ENCODE results near the gene KLF3.

- TF ChIP-seq CTCF (IDR thresholded peaks at IDR 0.05) (no peak), POLR2A (IDR thresholded peaks at IDR 0.05) (no peak)
Observed at GRCh38 chr4:38730493-38730829, 66.5 kb downstream of the KLF3 start.
